ENCODE results near the gene BIVM.

DNA sequence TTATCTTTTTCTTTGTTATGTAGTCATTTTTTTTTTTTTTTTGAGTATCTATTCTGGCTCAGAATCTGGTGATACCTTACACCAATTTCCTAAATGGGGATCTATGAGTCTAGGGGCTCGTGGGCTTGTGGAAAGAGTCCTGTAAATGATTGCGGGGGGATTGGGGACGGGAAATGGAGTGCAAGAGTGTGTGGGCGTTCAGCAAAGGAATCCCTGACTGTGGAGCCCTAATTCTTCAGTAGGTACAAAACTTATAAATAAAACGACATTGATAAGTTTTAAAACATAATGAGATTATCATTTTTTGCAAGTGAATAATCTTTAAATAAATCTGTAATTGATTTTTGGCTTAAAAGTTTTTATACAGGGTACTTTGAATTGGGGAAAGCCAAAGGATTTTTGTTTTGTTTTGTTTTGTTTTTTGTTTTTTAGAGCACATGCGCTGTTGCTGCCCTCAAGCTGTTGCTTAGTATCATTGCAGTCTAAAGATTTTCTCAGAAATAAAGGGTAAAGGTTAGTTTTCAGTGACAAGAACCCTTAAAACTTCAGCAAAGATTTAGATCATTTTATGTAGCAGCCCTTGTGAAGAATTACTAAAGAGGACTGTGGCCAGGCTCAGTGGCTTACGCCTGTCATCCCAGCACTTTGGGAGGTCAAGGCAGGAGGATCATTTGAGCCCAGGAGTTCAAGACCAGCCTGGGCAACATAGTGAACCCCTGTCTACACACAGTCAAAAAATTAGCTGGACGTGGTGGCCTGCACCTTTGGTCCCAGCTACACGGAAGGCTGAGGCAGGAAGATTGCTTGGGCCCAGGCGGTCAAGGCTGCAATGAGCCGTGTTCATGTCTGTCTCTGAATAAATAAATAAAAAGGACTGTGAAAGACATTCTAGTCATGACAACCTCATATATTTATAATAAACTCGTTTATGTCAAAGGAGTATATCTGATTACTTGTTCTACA, 48.6 kb downstream of the BIVM start:
- TF ChIP-seq CTCF (IDR thresholded peaks at IDR 0.05; ENCODE audit: extremely low read depth in 1 of 2, insufficient read depth in 1 of 2, low read depth in 1 of 2, low read length in 2 of 2) = peak; percentile 54 to 60
- TF ChIP-seq GATA2 (IDR thresholded peaks at IDR 0.05; ENCODE audit: insufficient read depth, insufficient read length, low read depth, low read length) = no peak
- TF ChIP-seq POLR2A (IDR thresholded peaks at IDR 0.05; ENCODE audit: low read depth, low read length) = no peak
- no peak for TF ChIP-seq EZH2 (IDR thresholded peaks at IDR 0.05; ENCODE audit: borderline replicate concordance, low read depth, low read length, severe bottlenecking)
- no peak for TF ChIP-seq MYC (IDR thresholded peaks at IDR 0.05; ENCODE audit: low read depth, low read length)
